SJSA1 (cell line): ENCODE data around the gene PPEF2. TPM values are rescaled to one million over a fixed set of nuclear protein-coding genes. Genes with fewer than 3 reads are reported as not detected.
"Not testable (repeated sequence)": the region's sequence is repeated elsewhere in the genome, so short reads cannot be mapped to it uniquely, and the experiment has no call there.

Experiments
- DNase-seq, 2 experiments: peaks; one replicate each; pipeline ENCODE4 v3.0.0-alpha.2; 2015 to 2020; ENCODE audit warnings: low spot score in 2 of 2, low read depth in 1 of 2
- H3K27ac ChIP-seq: fragments of 250-450 bp; sonication (Bioruptor Pico); 2 replicates; pipeline ENCODE4 v1.5.1; 2020; ENCODE audit warnings: mild to moderate bottlenecking, moderate library complexity
- H3K27me3 ChIP-seq: fragments of 250-450 bp; sonication (Bioruptor Pico); replicated peaks from 2 replicates; pipeline ENCODE4 v1.5.1; 2020; ENCODE audit warnings: mild to moderate bottlenecking, moderate library complexity
- H3K36me3 ChIP-seq: fragments of 250-450 bp; sonication (Bioruptor Pico); 2 replicates; pipeline ENCODE4 v1.5.1; 2020; ENCODE audit warnings: mild to moderate bottlenecking
- H3K4me1 ChIP-seq: fragments of 250-450 bp; sonication (Bioruptor Pico); replicated peaks from 2 replicates; pipeline ENCODE4 v1.6.1; 2021; ENCODE audit warnings: mild to moderate bottlenecking
- H3K4me3 ChIP-seq: fragments of 250-450 bp; sonication (Bioruptor Pico); 2 replicates; pipeline ENCODE4 v1.5.1; 2020; ENCODE audit warnings: mild to moderate bottlenecking
- H3K9me3 ChIP-seq: fragments of 250-450 bp; sonication (Bioruptor Pico); replicated peaks from 2 replicates; pipeline ENCODE4 v1.5.1; 2020; ENCODE audit warnings: mild to moderate bottlenecking
- total RNA-seq: library from RNA; depleted of rRNA; stranded (reverse); fragments of >200 nt; shearing (Covaris generic); gene quantifications from 2 replicates; pipeline ENCODE4 v1.2.3, GENCODE V29; 2014

PPEF2 gene
- total RNA-seq, 1 experiment from 2014 or later, result not detected

DNA sequence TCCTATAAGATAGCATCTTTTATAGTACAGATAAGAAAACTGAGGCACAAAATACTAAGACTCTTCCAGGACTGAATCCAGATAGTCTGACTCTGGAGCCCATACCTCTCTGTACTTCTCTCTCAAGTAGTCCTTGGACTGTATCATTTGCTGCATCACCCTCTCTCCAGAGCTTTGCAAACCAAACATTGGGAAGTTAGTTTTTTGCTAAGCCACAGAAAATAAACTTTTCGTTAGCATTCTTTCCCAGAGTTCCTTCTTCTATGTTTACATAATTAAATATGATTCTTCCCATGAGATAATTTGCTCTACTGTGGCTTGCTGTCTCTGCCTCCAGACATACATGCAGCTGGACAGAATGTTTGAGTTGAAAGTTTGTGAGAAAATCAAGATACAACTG lies 22.0 kb downstream of the PPEF2 start:
- Histone ChIP-seq H3K9me3 (no peaks in the 10 kb centered on the region), H3K27me3 (no peaks in the 10 kb centered on the region), H3K27ac (no peak overlapping the region), H3K36me3 (no peaks in the 10 kb centered on the region), H3K4me1 (no peaks in the 10 kb centered on the region), H3K4me3 (no peak overlapping the region)
- DNase-seq, result no peak

DNA sequence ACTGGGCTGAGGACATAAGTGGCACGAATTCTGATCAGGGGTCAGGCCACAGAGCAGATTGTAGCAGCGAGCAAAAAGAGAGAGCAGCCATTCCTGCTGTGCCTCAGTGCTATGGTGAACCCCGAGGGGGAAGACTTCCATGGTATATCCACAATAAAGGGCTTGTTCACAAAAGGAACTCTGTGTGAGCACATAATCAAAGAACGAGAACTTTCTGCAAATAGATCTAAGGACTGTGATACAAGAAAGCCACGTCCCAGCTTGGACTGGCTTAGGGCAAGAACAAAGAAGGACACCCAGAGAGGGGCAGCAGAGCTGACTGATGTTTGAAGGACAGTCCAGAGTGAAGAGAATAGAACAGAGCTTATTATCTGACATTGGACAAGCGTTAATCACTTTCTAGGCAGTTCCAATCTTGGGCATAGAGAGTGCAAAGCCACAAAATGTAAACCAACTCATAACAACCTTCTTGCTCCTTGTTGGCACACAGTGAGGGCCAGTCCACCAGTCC lies 24.0 kb downstream of the PPEF2 start:
- Histone ChIP-seq H3K36me3 (no peaks in the 10 kb centered on the region), H3K27ac (no peak overlapping the region), H3K27me3 (no peaks in the 10 kb centered on the region), H3K9me3 (no peaks in the 10 kb centered on the region), H3K4me3 (no peak overlapping the region), H3K4me1 (no peaks in the 10 kb centered on the region)
- DNase-seq, result no peak

GRCh38 chr4:75876218-75876617 lies 26.0 kb downstream of the PPEF2 start:
- Histone ChIP-seq H3K4me1 (no peaks in the 10 kb centered on the region), H3K36me3 (no peaks in the 10 kb centered on the region), H3K9me3 (no peaks in the 10 kb centered on the region), H3K27ac (no peak overlapping the region), H3K4me3 (no peak overlapping the region), H3K27me3 (no peaks in the 10 kb centered on the region)
- DNase-seq, result no peak

DNA sequence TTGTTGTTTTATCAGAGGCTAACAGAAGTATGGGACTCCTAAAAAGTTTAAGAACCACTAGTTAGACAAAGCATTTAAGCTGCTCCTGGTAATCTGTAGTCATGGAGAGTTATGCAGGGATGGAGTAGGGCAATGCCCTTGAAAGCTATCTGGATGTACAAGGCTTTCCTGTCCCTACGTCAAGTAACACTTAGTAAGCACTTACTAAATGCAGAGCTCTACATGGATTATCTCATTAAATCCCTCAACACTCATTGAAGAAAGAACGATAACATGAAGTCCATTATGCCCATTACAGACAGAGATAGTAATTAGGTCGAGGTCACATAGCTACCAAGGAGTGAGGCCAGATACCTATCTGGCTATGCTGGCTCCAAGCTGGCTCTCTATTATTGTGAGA lies 33.2 kb downstream of the PPEF2 start:
- no peaks in the 10 kb centered on the region for H3K27me3 ChIP-seq
- H3K9me3 ChIP-seq, result no peaks in the 10 kb centered on the region
- H3K36me3 ChIP-seq, result no peaks in the 10 kb centered on the region
- no peak overlapping the region for H3K27ac ChIP-seq
- H3K4me1 ChIP-seq, result no peaks in the 10 kb centered on the region
- no peak for DNase-seq
- no peak overlapping the region for H3K4me3 ChIP-seq

GRCh38 chr4:75867130-75867529 lies 35.1 kb downstream of the PPEF2 start:
- Histone ChIP-seq H3K4me1 (no peaks in the 10 kb centered on the region), H3K27me3 (no peaks in the 10 kb centered on the region), H3K36me3 (no peaks in the 10 kb centered on the region), H3K9me3 (no peaks in the 10 kb centered on the region), H3K27ac (no peak overlapping the region), H3K4me3 (no peak overlapping the region)
- DNase-seq, result no peak

DNA sequence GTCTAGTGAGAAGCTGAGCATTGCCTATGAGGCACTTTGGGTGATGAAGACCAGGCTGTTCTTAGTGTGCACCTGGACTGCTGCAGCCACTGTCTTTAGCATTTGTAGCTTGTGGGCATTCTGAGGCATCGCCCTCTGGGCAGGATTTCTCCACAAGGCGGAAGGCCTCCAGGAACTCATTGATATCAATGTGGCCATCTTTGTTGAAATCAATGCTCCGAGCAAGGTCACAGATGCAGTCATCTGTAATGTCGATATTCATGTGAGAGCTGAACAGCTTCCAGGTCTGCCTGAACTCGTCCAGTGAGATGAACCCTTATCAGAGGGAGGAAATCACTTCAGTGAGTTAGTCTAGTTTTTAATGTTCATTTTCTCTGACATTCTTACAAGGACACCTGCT lies 41.6 kb downstream of the PPEF2 start:
- no peaks in the 10 kb centered on the region for H3K36me3 ChIP-seq
- H3K4me3 ChIP-seq, result no peak overlapping the region
- no peak for DNase-seq
- peaks cover 3% of the 10 kb centered on the region; the same call in 1 of the 2 replicates for H3K27me3 ChIP-seq
- no peak overlapping the region for H3K27ac ChIP-seq
- no peaks in the 10 kb centered on the region for H3K9me3 ChIP-seq
- no peaks in the 10 kb centered on the region for H3K4me1 ChIP-seq

DNA sequence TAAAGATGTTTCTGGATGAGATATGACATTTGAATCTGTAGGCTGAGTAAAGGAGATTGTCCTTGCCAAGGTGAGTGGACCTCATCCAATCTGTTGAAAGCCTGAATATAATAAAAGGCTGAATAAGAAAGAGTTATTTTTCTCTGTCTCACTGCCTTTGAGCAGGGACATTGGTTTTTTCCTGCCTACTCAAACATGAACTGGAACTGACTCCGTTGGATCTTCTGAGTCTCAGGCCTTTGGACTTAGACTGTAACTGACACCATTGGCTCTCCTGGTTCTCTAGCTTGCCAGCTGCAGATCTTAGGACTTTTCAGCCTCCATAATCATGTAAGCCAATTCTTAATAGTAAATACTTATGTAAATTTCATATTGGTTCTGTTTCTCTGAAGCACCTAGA lies 43.5 kb downstream of the PPEF2 start:
- H3K9me3 ChIP-seq, result no peaks in the 10 kb centered on the region
- H3K27me3 ChIP-seq, result peaks cover 6% of the 10 kb centered on the region; the same call in 1 of the 2 replicates
- H3K36me3 ChIP-seq, result no peaks in the 10 kb centered on the region
- no peaks in the 10 kb centered on the region for H3K4me1 ChIP-seq
- no peak overlapping the region for H3K27ac ChIP-seq
- no peak for DNase-seq
- H3K4me3 ChIP-seq, result no peak overlapping the region

GRCh38 chr4:75849461-75849860 lies 52.8 kb downstream of the PPEF2 start:
- Histone ChIP-seq H3K9me3 (no peaks in the 10 kb centered on the region), H3K4me3 (no peak overlapping the region), H3K27ac (no peak overlapping the region), H3K36me3 (no peaks in the 10 kb centered on the region), H3K27me3 (peaks cover 9% of the 10 kb centered on the region; the same call in 1 of the 2 replicates), H3K4me1 (peaks cover 14% of the 10 kb centered on the region)
- DNase-seq, result no peak

DNA sequence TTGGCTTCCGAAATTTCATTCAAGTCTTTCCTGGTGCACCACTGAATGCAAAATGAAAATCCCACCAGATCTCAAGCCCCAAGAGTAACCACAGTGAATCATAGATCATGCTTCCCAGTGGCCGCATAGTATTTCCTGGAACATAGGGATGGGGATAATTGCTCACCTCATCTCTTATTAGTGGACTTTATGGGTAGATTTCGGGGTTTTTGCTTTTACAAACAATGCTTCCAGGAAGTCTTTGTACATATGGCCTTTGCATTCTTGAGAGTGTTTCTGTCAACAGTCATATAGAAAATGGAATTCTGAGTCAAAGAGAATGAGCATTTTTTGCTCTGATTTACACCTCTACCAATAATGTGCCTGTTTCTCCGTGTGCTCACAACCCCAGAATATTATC lies 53.4 kb downstream of the PPEF2 start:
- peaks cover 6% of the 10 kb centered on the region; the same call in 1 of the 2 replicates for H3K27me3 ChIP-seq
- H3K9me3 ChIP-seq, result no peaks in the 10 kb centered on the region
- H3K27ac ChIP-seq, result no peak overlapping the region
- no peak for DNase-seq
- no peak overlapping the region for H3K4me3 ChIP-seq
- H3K36me3 ChIP-seq, result no peaks in the 10 kb centered on the region
- H3K4me1 ChIP-seq, result peaks cover 20% of the 10 kb centered on the region

DNA sequence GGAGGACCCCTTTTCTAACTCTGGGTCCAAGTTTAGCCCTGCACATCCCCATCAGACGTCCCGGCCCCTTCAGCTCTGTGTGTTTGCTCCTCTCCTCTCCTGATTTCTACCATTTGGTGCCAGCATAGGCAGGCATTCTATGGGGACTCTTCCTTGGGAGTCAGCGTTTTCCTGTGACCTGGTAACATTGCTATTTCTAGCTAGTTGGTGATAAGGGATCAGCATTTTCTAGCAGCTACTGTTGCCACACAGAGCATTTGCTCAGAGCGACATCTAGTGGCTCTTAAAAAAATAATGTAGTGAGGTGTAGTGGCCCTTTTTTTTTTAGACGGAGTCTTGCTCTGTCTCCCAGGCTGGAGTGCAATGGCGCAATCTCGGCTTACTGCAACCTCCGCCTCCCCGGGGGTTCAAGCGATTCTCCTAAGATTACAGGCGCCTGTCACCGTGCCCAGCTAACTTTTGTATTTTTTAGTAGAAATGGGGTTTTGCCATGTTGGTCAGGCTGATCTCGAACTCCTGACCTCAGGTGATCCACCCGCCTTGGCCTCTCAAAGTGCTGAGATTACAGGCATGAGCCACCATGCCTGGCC lies 54.0 kb downstream of the PPEF2 start:
- H3K36me3 ChIP-seq, H3K27ac ChIP-seq, H3K27me3 ChIP-seq, H3K4me3 ChIP-seq, H3K9me3 ChIP-seq: not testable (repeated sequence)
- peak; percentile 47 to 63 for DNase-seq
- H3K4me1 ChIP-seq, result peaks cover 25% of the 10 kb centered on the region

- Histone ChIP-seq H3K36me3 (no peaks in the 10 kb centered on the region), H3K4me1 (peaks cover 25% of the 10 kb centered on the region), H3K4me3 (no peak overlapping the region), H3K27me3 (no peaks in the 10 kb centered on the region), H3K9me3 (no peaks in the 10 kb centered on the region), H3K27ac (no peak overlapping the region)
- DNase-seq, result no peak
These were observed 56.3 kb downstream of the PPEF2 start for GRCh38 chr4:75845992-75846391.

GRCh38 chr4:75844151-75844662 lies 58.0 kb downstream of the PPEF2 start:
- DNase-seq, result peak; percentile 63
- peaks cover 25% of the 10 kb centered on the region for H3K4me1 ChIP-seq
- no peaks in the 10 kb centered on the region for H3K36me3 ChIP-seq
- H3K27me3 ChIP-seq, result no peaks in the 10 kb centered on the region
- peak overlapping the region; percentile 86 for H3K27ac ChIP-seq
- no peaks in the 10 kb centered on the region for H3K9me3 ChIP-seq
- H3K4me3 ChIP-seq, result no peak overlapping the region

DNA sequence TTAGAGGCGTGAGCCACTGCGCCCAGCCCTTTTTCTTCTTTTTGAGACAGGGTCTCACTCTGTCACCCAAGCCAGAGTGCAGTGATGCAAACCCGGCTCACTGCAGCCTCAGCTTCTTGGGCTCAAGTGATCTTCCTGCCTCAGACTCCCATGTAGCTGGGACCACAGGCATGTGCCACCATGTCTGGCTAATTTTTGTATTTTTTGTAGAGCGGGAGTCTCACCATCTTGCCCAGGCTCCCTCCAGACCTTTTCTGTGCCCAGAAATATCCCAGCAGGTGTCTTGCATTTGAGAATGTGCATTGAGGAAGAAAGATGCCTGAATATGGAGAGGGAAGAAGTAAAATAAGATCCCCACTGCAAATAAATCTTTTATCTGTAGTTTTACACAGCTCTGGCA lies 58.7 kb downstream of the PPEF2 start:
- peak overlapping the region; percentile 86 for H3K27ac ChIP-seq
- H3K4me3 ChIP-seq, result no peak overlapping the region
- H3K9me3 ChIP-seq, result no peaks in the 10 kb centered on the region
- no peaks in the 10 kb centered on the region for H3K36me3 ChIP-seq
- no peaks in the 10 kb centered on the region for H3K27me3 ChIP-seq
- H3K4me1 ChIP-seq, result peaks cover 25% of the 10 kb centered on the region
- no peak for DNase-seq

- Histone ChIP-seq H3K4me1 (peaks cover 22% of the 10 kb centered on the region), H3K36me3 (no peaks in the 10 kb centered on the region), H3K27me3 (no peaks in the 10 kb centered on the region), H3K9me3 (no peaks in the 10 kb centered on the region), H3K27ac (no peak overlapping the region), H3K4me3 (no peak overlapping the region)
- no peak for DNase-seq
These were observed 60.4 kb downstream of the PPEF2 start for GRCh38 chr4:75841641-75842520.
